RWPE1 (cell line): ENCODE measurements around the gene NEDD9.
A peak's percentile ranks its signal among the peaks of the same experiment; 100 is the strongest.

Experiments
- CTCF ChIA-PET: fragments of 350-600 bp; sonication (Branson Sonifier 250); formaldehyde crosslinking; extraction: SDS; loops from one replicate; lab custom pipeline; 2021; lab: Yijun Ruan, JAX
- POLR2A ChIA-PET: fragments of 400-600 bp; formaldehyde crosslinking; extraction: SDS; loops from one replicate; lab custom pipeline; 2020; ENCODE audit warnings: antibody characterized with exemption; ENCODE audit not compliant: low non-redundant PET; lab: Yijun Ruan, JAX
- DNase-seq: peaks from one replicate; pipeline ENCODE4 v3.0.0; 2012; ENCODE audit warnings: low spot score
- H3K27ac ChIP-seq: fragments of 450-650 bp; 2 replicates; pipeline ENCODE4 v1.5.1; 2017
- CTCF ChIP-seq: fragments of 450-650 bp; conservative IDR thresholded peaks from 2 replicates; pipeline ENCODE4 v1.5.1; 2017; ENCODE audit warnings: low read depth, mild to moderate bottlenecking

The NEDD9 gene

GRCh38 chr6:11188161-11188915 is 44.1 kb downstream of the NEDD9 start:
- ChIA-PET CTCF (no interaction called here), POLR2A (no interaction called here)
- no peak overlapping the region for H3K27ac ChIP-seq
- no peak for TF ChIP-seq CTCF
- DNase-seq = peak; percentile 54

GRCh38 chr6:11187301-11187700 is 45.2 kb downstream of the NEDD9 start:
- no peak for DNase-seq
- POLR2A ChIA-PET = no interaction called here
- CTCF ChIA-PET = no interaction called here
- no peak overlapping the region for H3K27ac ChIP-seq
- no peak for TF ChIP-seq CTCF

- POLR2A ChIA-PET = no interaction called here
- DNase-seq = no peak
- CTCF ChIA-PET = no interaction called here
- no peak for TF ChIP-seq CTCF
- H3K27ac ChIP-seq = no peak overlapping the region
Measured at GRCh38 chr6:11185204-11185842, 47.1 kb downstream of the NEDD9 start.

GRCh38 chr6:11183761-11184362 is 48.6 kb downstream of the NEDD9 start:
- no peak for DNase-seq
- TF ChIP-seq CTCF = no peak
- POLR2A ChIA-PET = no interaction called here
- CTCF ChIA-PET = interaction anchor here (0.7 kb wide), 2 partner anchors 11 to 312 kb away, joined by 3 to 4 read pairs; no protein-coding TSS in a partner anchor
- no peak overlapping the region for H3K27ac ChIP-seq

- ChIA-PET CTCF (interaction anchor here (0.8 kb wide), 1 partner anchor 9 kb away, joined by 6 read pairs; no protein-coding TSS in a partner anchor), POLR2A (no interaction called here)
- no peak overlapping the region for H3K27ac ChIP-seq
- no peak for TF ChIP-seq CTCF
- DNase-seq = no peak
Measured at GRCh38 chr6:11181478-11182136, 50.9 kb downstream of the NEDD9 start.
